NCI-H526 (cell line): ENCODE data around the gene MCM10.

Source experiments
- DNase-seq, 2 experiments: peaks; one replicate each; lab custom pipeline; 2025; lab: John Stamatoyannopoulos, UW

Gene MCM10

DNA sequence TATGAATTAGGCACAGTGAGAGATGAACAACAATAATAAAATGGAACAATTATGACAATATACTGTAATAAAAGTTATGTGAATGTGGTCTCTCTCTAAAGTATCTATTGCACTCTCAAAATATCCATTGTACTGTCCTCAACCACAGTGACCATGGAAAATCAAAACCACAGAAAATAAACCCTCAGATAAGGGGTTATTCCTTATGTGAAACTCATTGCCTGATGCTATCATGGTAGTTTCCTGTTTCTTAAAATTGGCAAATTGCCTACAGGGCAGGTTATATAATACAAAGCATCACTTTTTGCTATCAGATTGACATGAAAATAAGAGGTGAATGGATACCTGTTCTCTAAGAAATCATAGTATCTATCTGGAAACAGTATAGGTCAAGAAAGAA, 3.8 kb downstream of the MCM10 start:
- no peak for DNase-seq

DNA sequence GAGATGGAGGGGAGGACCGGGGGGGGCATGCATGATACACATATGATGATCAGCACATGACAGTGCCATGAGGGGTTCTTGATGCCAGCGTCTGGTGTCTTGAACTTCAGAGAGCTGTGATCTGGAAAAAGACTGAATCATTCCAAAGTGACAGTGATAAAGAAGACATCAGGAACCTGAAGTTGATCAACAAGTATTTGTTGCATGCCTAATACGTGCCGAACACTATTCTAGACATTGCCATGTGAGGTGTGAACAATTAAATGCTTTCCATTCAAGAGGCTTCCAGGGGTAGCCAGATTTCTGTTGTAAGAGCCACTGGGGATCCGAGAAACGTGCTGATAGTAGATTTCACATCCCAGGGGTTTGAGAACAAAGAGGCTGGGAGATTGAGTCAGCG, 6.2 kb downstream of the MCM10 start:
- no peak for DNase-seq

- DNase-seq, result peak; percentile 0 to 32
Observed at GRCh38 chr10:13168781-13169180, 7.4 kb downstream of the MCM10 start.

DNA sequence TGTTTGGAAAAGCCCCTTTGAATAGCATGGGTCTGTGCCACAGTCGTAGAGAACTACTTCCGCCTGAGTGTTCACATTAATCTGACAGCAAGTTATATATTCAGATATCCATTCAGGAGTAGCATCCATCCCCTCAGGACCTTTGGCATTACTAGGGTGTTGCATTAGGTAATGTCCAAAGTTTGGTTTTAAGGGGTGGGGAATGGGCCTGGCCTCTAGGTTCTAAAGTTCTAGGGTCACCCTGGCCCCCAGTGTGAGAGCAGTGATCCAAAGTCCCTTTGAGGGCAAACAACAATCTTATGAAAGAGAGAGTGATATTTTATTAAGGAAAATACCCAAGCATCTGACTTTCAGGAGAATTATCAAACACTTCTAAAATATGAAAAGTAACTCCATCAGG, 12.3 kb downstream of the MCM10 start:
- DNase-seq, result no peak

GRCh38 chr10:13180788-13181187, 19.4 kb downstream of the MCM10 start:
- DNase-seq, result no peak

DNA sequence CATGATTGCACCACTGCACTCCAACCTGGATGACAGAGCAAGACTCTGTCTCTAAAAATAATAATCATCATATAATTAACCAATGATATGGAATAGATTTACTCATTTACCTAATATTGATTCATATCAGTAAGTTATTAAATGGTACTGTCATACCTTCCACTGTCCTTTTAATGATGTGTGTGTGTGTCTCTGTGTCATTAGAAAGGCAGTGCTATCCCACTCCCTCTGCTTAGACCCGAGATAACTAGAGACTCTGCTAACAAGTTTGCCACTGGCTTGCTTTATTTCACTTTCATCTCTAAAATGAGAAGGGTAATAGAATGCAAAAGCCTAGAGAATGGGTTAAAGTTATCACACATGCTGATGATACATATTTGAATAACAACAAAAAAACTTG, 21.1 kb downstream of the MCM10 start:
- no peak for DNase-seq

GRCh38 chr10:13183625-13184024, 22.3 kb downstream of the MCM10 start:
- no peak for DNase-seq

- DNase-seq, result no peak
Observed at GRCh38 chr10:13184276-13184675, 22.9 kb downstream of the MCM10 start.

DNA sequence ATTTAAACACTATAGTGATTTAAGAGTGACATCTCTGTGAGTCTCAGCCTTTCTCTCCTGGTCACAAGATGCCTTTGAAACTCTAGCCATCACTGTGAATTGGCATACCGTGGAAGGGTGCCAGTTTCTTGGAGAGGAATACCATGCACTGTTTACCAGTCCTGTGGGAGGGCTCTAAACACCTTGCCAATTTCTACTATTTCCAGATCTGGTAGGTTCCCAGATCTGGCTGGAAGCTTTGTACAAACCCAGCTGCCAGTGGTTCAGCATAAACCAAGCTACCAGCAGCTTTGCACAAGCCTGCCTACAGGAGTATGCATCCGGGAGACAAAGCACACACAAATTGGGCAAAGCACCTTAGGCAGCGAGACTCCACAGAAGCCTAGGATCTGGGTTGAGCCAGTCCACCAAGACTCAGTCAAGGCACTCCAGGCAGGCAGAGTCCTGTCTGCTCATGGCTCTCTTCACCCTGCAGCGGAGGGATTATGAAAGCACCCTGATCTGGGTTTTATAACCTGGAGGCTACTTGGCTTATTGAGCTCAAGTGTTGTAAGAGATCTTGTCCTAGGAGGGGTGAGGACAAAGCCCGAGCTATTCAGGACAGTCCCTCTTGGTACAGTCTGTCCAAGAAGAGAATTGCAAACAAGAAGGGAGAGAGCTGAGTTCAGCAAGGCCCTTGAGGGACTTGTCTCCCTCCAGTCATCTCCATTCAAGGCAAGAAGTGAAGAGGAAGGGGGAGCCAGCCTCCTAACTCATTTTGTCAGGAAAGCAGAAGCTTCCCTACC, 23.6 kb downstream of the MCM10 start:
- DNase-seq, result no peak

GRCh38 chr10:13187135-13187534, 25.8 kb downstream of the MCM10 start:
- no peak for DNase-seq

DNA sequence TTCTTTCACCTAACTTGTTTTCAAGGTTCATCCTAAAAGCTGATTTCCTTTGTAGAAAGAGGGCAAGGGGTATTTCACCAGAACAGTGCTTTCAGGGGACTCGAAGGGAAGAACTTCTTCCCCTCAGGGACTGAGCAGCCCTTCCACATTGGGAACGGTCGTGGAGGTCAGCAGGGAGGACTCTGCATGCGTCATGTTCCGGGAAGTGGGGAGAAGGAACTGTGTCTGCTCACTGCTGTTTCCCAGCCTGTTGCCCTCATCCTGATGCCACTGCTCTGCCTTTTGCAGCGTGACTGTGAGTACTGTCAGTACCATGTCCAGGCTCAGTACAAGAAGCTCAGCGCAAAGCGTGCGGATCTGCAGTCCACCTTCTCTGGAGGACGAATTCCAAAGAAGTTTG, 27.2 kb downstream of the MCM10 start:
- no peak for DNase-seq

DNA sequence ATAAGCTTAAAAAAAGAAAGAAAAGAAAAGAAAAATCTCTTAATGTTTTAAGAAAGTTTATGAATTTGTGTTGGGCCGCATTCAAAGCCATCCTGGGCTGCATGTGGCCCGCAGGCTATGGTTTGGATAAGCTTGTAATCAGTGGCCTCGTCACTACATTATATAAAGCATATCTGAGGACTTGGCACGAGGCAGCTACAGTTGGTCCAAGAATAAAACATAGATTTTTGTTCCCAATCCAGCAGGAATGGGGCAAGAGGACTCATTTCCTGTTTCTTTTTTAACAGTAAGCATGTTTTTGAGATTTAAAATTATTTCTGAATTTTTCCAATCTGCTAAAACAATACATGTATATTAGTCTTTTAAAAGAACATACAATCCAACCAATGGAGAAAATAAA, 28.6 kb downstream of the MCM10 start:
- no peak for DNase-seq

DNA sequence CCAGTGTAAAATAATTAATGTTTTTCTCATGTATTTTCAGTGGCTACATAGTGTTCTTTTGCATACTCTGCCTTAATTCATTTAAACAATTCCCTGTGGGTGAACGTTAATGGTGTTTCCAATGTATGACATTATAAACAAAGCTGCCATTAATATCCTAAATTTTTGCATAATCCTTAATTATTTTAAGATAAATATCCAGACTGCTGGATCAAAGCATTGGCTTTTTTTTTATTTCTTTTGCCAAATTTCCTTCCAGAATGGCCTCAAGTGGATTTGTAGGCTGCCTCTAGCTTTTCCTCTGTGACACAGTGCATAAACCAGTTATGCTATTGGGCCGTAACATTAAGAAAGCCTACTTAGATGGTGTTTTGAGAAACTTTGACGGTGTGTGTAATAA, 29.5 kb downstream of the MCM10 start:
- DNase-seq, result no peak

- DNase-seq, result no peak
Observed at GRCh38 chr10:13191362-13191761, 30.0 kb downstream of the MCM10 start.

GRCh38 chr10:13193637-13194036, 32.3 kb downstream of the MCM10 start:
- DNase-seq, result no peak

DNA sequence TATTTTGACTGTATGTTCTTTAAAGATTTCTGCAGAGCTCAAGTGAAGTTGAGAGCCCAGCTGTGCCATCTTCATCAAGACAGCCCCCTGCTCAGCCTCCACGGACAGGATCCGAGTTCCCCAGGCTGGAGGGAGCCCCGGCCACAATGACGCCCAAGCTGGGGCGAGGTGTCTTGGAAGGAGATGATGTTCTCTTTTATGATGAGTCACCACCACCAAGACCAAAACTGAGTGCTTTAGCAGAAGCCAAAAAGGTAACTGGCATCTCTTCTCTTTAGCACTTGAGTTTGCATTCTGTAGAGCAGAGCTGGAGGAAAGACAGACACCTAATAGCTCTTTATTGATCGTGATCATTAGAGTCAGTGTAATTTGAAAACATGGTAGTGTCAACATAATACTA, 33.7 kb downstream of the MCM10 start:
- no peak for DNase-seq

GRCh38 chr10:13201132-13201531, 39.8 kb downstream of the MCM10 start:
- peak in 1 of 2 experiments; percentile 20 for DNase-seq

DNA sequence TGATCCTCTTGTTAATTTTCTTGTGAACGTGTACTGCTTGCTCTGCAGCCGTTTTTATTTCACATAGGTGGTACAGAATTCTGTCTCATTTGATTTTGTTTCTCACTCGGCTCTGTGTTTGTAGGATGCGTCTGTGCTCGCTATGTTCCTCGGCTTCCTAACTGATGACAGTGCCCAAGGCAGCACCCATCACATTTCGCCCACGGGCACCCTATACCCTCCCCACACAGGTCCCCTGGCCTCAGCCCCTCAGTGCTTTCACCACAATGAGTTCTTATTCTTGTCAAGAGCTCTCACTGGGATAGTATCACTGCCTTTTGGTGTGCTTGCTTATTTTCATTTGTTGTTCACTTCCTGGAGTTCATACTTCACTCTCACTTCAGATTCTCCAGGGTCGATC, 44.7 kb downstream of the MCM10 start:
- no peak for DNase-seq

GRCh38 chr10:13206546-13207443, 45.4 kb downstream of the MCM10 start:
- no peak for DNase-seq

- DNase-seq, result no peak
Observed at GRCh38 chr10:13213163-13213562, 51.8 kb downstream of the MCM10 start.

- no peak for DNase-seq
Observed at GRCh38 chr10:13218878-13219277, 57.5 kb downstream of the MCM10 start.

- DNase-seq, result peak; percentile 15 to 39
Observed at GRCh38 chr10:13219685-13220670, 58.6 kb downstream of the MCM10 start.
